ENCODE results near the gene TJP2.

Gene TJP2

GRCh38 chr9:69190863-69191181 lies 16.7 kb downstream of the TJP2 start:
- Histone ChIP-seq H3K36me3 (ENCODE audit: insufficient read depth, low read length) (no peaks in the 10 kb centered on the region), H3K9ac (ENCODE audit: insufficient read length) (no peak overlapping the region), H3K27ac (no peak overlapping the region), H3K4me3 (no peak overlapping the region), H3K9me3 (ENCODE audit: low read depth, low read length) (no peaks in the 10 kb centered on the region)
- no peak for TF ChIP-seq POLR2AphosphoS5 (IDR thresholded peaks at IDR 0.05; ENCODE audit: borderline replicate concordance, low read depth, low read length)
- no peak for TF ChIP-seq FOXP2 (optimal IDR thresholded peaks at IDR 0.05; ENCODE audit: control extremely low read depth, extremely low read length, insufficient read depth)
- no peak for TF ChIP-seq EZH2 (IDR thresholded peaks at IDR 0.05)
- DNase-seq (ENCODE audit: low read depth, low spot score), result no peak

- Histone ChIP-seq H3K4me3 (no peak overlapping the region), H3K9ac (ENCODE audit: insufficient read length) (no peak overlapping the region), H3K27ac (no peak overlapping the region), H3K9me3 (ENCODE audit: low read depth, low read length) (no peaks in the 10 kb centered on the region), H3K36me3 (ENCODE audit: insufficient read depth, low read length) (no peaks in the 10 kb centered on the region)
- no peak for DNase-seq (ENCODE audit: low read depth, low spot score)
- no peak for TF ChIP-seq FOXP2 (optimal IDR thresholded peaks at IDR 0.05; ENCODE audit: control extremely low read depth, extremely low read length, insufficient read depth)
Measured at GRCh38 chr9:69191231-69191630, 17.2 kb downstream of the TJP2 start.

DNA sequence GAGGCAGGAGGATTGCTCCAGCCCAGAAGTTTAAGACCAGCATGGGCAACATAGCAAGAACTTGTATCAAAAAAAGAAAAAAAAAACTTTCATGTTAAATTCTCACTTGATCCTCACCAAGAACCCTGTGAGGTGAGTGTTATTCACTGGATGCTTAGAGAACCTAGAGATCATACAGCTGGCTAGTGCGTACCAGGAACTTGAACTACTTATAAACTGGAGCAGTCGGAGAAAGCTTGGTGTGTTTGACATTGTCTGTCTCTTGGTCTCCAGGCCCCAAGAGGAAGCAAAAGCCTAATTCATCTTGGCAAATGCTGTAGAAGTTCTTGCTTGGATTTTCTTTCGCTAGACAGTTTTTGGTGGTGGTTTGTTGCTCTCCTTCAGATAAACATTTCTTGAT lies 18.1 kb downstream of the TJP2 start:
- no peaks in the 10 kb centered on the region for H3K36me3 ChIP-seq (ENCODE audit: insufficient read depth, low read length)
- TF ChIP-seq EZH2 (IDR thresholded peaks at IDR 0.05) (no peak), POLR2AphosphoS5 (IDR thresholded peaks at IDR 0.05; ENCODE audit: borderline replicate concordance, low read depth, low read length) (no peak), FOXP2 (optimal IDR thresholded peaks at IDR 0.05; ENCODE audit: control extremely low read depth, extremely low read length, insufficient read depth) (no peak)
- no peak overlapping the region for H3K9ac ChIP-seq (ENCODE audit: insufficient read length)
- H3K9me3 ChIP-seq (ENCODE audit: low read depth, low read length), result no peaks in the 10 kb centered on the region
- H3K27ac ChIP-seq, result no peak overlapping the region
- DNase-seq (ENCODE audit: low read depth, low spot score), result no peak
- H3K4me3 ChIP-seq, result no peak overlapping the region

- Histone ChIP-seq H3K9me3 (ENCODE audit: low read depth, low read length) (no peaks in the 10 kb centered on the region), H3K27ac (no peak overlapping the region), H3K36me3 (ENCODE audit: insufficient read depth, low read length) (no peaks in the 10 kb centered on the region), H3K9ac (ENCODE audit: insufficient read length) (no peak overlapping the region), H3K4me3 (no peak overlapping the region)
- no peak for DNase-seq (ENCODE audit: low read depth, low spot score)
- TF ChIP-seq POLR2AphosphoS5 (IDR thresholded peaks at IDR 0.05; ENCODE audit: borderline replicate concordance, low read depth, low read length), result no peak
- TF ChIP-seq EZH2 (IDR thresholded peaks at IDR 0.05), result no peak
- TF ChIP-seq FOXP2 (optimal IDR thresholded peaks at IDR 0.05; ENCODE audit: control extremely low read depth, extremely low read length, insufficient read depth), result no peak
Measured at GRCh38 chr9:69193685-69194032, 19.6 kb downstream of the TJP2 start.

DNA sequence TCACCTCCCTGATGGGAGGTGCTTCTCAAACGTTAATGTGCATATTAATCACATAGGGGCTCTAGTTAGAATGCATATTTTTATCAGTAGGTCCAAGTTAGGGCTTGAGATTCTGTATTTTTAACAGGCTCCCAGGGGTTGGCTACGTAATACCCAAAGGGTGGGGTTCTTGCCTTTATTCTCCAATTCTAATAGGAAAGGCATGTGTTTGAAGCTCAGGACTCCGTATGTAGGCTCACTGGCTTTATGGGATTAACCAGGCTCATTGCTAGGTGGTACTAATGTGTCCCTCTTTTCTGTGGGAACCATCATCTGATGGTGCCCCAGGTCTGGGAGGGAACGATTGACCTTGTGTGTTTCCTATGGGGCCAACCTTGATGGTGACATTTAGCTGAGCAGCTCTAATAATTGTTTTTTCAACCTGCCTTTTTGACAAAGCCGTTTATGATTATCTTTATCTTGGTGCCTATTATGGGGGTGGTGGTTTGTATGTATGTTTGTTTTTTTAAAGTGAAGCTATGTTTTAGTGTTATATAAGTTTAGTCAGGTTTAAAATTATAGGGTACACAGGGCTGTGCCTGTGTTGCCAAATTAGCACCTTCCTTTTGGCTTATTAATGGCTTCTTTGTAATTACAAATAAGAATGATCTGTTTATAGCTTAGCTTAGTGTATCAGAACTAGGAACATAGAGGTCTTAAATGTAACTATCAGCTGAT lies 20.8 kb downstream of the TJP2 start:
- no peak for DNase-seq (ENCODE audit: low read depth, low spot score)
- Histone ChIP-seq H3K9me3 (ENCODE audit: low read depth, low read length) (no peaks in the 10 kb centered on the region), H3K4me3 (no peak overlapping the region), H3K27ac (no peak overlapping the region), H3K9ac (ENCODE audit: insufficient read length) (no peak overlapping the region), H3K36me3 (ENCODE audit: insufficient read depth, low read length) (no peaks in the 10 kb centered on the region)
- TF ChIP-seq EZH2 (IDR thresholded peaks at IDR 0.05) (no peak), POLR2AphosphoS5 (IDR thresholded peaks at IDR 0.05; ENCODE audit: borderline replicate concordance, low read depth, low read length) (no peak), FOXP2 (optimal IDR thresholded peaks at IDR 0.05; ENCODE audit: control extremely low read depth, extremely low read length, insufficient read depth) (no peak)

DNA sequence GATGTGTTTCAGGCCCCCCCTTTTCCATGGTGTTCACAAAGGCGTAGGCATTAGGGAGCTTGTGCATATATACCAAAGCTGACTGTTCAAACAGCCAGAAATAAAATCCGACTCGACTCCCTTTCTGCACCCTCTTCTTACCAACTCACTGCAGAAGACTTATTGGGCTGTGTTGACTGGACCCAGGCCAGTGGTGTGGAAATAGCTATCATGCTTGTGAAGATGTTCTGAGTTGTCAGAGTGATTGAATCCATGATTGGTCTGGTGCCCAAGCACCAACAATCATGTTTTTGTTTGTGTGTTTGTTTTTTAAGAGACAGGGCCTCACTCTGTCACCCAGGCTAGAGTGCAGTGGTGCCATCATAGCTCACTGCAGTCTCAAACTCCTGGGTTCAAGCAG lies 21.6 kb downstream of the TJP2 start:
- H3K27ac ChIP-seq, result no peak overlapping the region
- TF ChIP-seq FOXP2 (optimal IDR thresholded peaks at IDR 0.05; ENCODE audit: control extremely low read depth, extremely low read length, insufficient read depth), result no peak
- TF ChIP-seq EZH2 (IDR thresholded peaks at IDR 0.05), result no peak
- TF ChIP-seq POLR2AphosphoS5 (IDR thresholded peaks at IDR 0.05; ENCODE audit: borderline replicate concordance, low read depth, low read length), result no peak
- no peaks in the 10 kb centered on the region for H3K36me3 ChIP-seq (ENCODE audit: insufficient read depth, low read length)
- DNase-seq (ENCODE audit: low read depth, low spot score), result no peak
- no peak overlapping the region for H3K9ac ChIP-seq (ENCODE audit: insufficient read length)
- no peak overlapping the region for H3K4me3 ChIP-seq
- no peaks in the 10 kb centered on the region for H3K9me3 ChIP-seq (ENCODE audit: low read depth, low read length)

- Histone ChIP-seq H3K36me3 (ENCODE audit: insufficient read depth, low read length) (no peaks in the 10 kb centered on the region), H3K27ac (no peak overlapping the region), H3K4me3 (no peak overlapping the region), H3K9me3 (ENCODE audit: low read depth, low read length) (no peaks in the 10 kb centered on the region), H3K9ac (ENCODE audit: insufficient read length) (no peak overlapping the region)
- no peak for DNase-seq (ENCODE audit: low read depth, low spot score)
- no peak for TF ChIP-seq EZH2 (IDR thresholded peaks at IDR 0.05)
- TF ChIP-seq POLR2AphosphoS5 (IDR thresholded peaks at IDR 0.05; ENCODE audit: borderline replicate concordance, low read depth, low read length), result no peak
- no peak for TF ChIP-seq FOXP2 (optimal IDR thresholded peaks at IDR 0.05; ENCODE audit: control extremely low read depth, extremely low read length, insufficient read depth)
Measured at GRCh38 chr9:69197687-69198086, 23.6 kb downstream of the TJP2 start.

GRCh38 chr9:69198521-69199220 lies 24.6 kb downstream of the TJP2 start:
- DNase-seq (ENCODE audit: low read depth, low spot score), result no peak
- TF ChIP-seq FOXP2 (optimal IDR thresholded peaks at IDR 0.05; ENCODE audit: control extremely low read depth, extremely low read length, insufficient read depth), result no peak
- TF ChIP-seq EZH2 (IDR thresholded peaks at IDR 0.05), result no peak
- no peak for TF ChIP-seq POLR2AphosphoS5 (IDR thresholded peaks at IDR 0.05; ENCODE audit: borderline replicate concordance, low read depth, low read length)
- no peak overlapping the region for H3K27ac ChIP-seq
- H3K9ac ChIP-seq (ENCODE audit: insufficient read length), result no peak overlapping the region
- no peak overlapping the region for H3K4me3 ChIP-seq
- H3K36me3 ChIP-seq (ENCODE audit: insufficient read depth, low read length), result no peaks in the 10 kb centered on the region
- H3K9me3 ChIP-seq (ENCODE audit: low read depth, low read length), result no peaks in the 10 kb centered on the region

All from SK-N-MC (cell line).